Ovary (tissue), 10 donors: ENCODE data around the gene NLGN1. TPM values are rescaled to one million over a fixed set of nuclear protein-coding genes. Genes with fewer than 3 reads are reported as not detected.
"Not testable (repeated sequence)": the region's sequence is repeated elsewhere in the genome, so short reads cannot be mapped to it uniquely, and the experiment has no call there.

Source experiments
- DNase-seq, 5 donors: peaks; one replicate each; pipeline ENCODE4 v3.0.0-alpha.2; 2019 to 2020
- H3K27ac ChIP-seq, 2 donors: fragments of 200-600 bp; one replicate each; pipeline versions ENCODE4 v1.5.1 to v1.8.0; 2019 to 2022
- H3K27me3 ChIP-seq: fragments of 200-600 bp; one replicate; pipeline ENCODE4 v1.8.0; 2022
- H3K36me3 ChIP-seq: fragments of 200-600 bp; sonication (generic); one replicate; pipeline ENCODE4 v1.5.1; 2019
- H3K4me1 ChIP-seq: one replicate; pipeline ENCODE4 v1.8.1; 2013; ENCODE audit warnings: mild to moderate bottlenecking, moderate library complexity; ENCODE audit not compliant: insufficient read depth
- H3K4me3 ChIP-seq: fragments of 200-600 bp; sonication (generic); one replicate; pipeline ENCODE4 v1.5.1; 2017
- H3K9me3 ChIP-seq, 2 donors: fragments of 200-600 bp in 1 of 2; sonication (generic) in 1 of 2; one replicate each; pipeline versions ENCODE4 v1.5.1 to v1.8.1; 2013 to 2019; ENCODE audit warnings: mild to moderate bottlenecking in 1 of 2, moderate library complexity in 1 of 2
- EP300 ChIP-seq: sonication (generic); formaldehyde crosslinking; IDR thresholded peaks from one replicate; pipeline ENCODE4 v1.6.1; 2017; ENCODE audit warnings: antibody characterized with exemption
- POLR2A ChIP-seq: fragments of 450-650 bp; IDR thresholded peaks from one replicate; pipeline ENCODE4 v1.6.1; 2017; ENCODE audit warnings: antibody characterized with exemption, mild to moderate bottlenecking, moderate library complexity
- WGBS, 3 donors: extraction: QIAGEN DNeasy Blood & Tissue Kit in 1 of 3; methylation state at CpG; one replicate each; pipeline versions ENCODE4 v1.1.5 to v1.1.7; 2013 to 2017; 5-methylcytosine and 5-hydroxymethylcytosine counted together
- intact Hi-C, 4 donors: fragments of 100-400 bp; cut with DNase I; formaldehyde crosslinking; loops; one replicate each; pipeline versions ENCODE4 v1.11.0 to v1.15.1; 2022 to 2023
- long read RNA-seq, 3 donors: library from polyadenylated mRNA in 2 of 3; unstranded in 2 of 3; transcript quantifications; one replicate each; pipeline ENCODE4 v2.0.0 and lab custom pipeline, GENCODE V29; 2021 to 2026
- polyA plus RNA-seq, 2 donors: library from polyadenylated mRNA; stranded (reverse); fragments of 200-250 nt in 1 of 2; fragments of 350-450 nt in 1 of 2; fragmentation: Illumina TruSeq in 1 of 2; extraction: RNeasy Lipid Tissue Mini Kit (QIAGEN cat#74804) in 1 of 2; gene quantifications; one replicate each; pipeline ENCODE4 v1.2.3, GENCODE V29; 2013 to 2014
- total RNA-seq, 7 donors: library from RNA; depleted of rRNA in 2 of 7; stranded (reverse); fragments of >200 nt in 2 of 7; fragmentation: NEBNext Ultra II Directional in 3 of 7; extraction: Animal tissue kit (Norgen Biotek cat#: 25700) in 3 of 7; gene quantifications; one replicate each; pipeline versions ENCODE4 v1.1.0 to v1.2.4, GENCODE V29; 2016 to 2023
- TF ChIP-seq, protein P1 (sequence below), 3 donors: fragments of 450-650 bp in 2 of 3; fragments of 200-600 bp in 1 of 3; IDR thresholded peaks; one replicate each; pipeline versions ENCODE4 v1.5.1 to v1.8.0; 2016 to 2022; ENCODE audit warnings: antibody characterized with exemption in 3 of 3, mild to moderate bottlenecking in 1 of 3
- donor health status: DM: no; HTN: no; CAD: no; lungs with moderate emphysema.
- donor health status: DM: no; HTN: no; CAD: no.
- donor health status: Bipolar disorder and iron deficiency.
- donor health status: DM: yes; HTN: yes; CAD: no.
- donor health status: DM: no; HTN: no; CAD: no.
- donor health status: DM: yes; HTN: yes; CAD: no.

Gene NLGN1
- 1 to 10 TPM; 1.4 to 7.7 (median 6.2) TPM for total RNA-seq
- polyA plus RNA-seq = 1 to 10 TPM; 1.2 to 2.1 TPM
- long read RNA-seq, donor 1, partial matches to known transcripts = 0 of 1 reads
- long read RNA-seq, donor 1, other reads (novel, unspliced or antisense) = 1 of 1 reads
- long read RNA-seq, donor 2, partial matches to known transcripts = 0 of 3 reads
- long read RNA-seq, donor 2, other reads (novel, unspliced or antisense) = 0 of 3 reads
- long read RNA-seq, donor 3, partial matches to known transcripts = 0 of 1 reads
- long read RNA-seq, donor 3, other reads (novel, unspliced or antisense) = 1 of 1 reads

DNA sequence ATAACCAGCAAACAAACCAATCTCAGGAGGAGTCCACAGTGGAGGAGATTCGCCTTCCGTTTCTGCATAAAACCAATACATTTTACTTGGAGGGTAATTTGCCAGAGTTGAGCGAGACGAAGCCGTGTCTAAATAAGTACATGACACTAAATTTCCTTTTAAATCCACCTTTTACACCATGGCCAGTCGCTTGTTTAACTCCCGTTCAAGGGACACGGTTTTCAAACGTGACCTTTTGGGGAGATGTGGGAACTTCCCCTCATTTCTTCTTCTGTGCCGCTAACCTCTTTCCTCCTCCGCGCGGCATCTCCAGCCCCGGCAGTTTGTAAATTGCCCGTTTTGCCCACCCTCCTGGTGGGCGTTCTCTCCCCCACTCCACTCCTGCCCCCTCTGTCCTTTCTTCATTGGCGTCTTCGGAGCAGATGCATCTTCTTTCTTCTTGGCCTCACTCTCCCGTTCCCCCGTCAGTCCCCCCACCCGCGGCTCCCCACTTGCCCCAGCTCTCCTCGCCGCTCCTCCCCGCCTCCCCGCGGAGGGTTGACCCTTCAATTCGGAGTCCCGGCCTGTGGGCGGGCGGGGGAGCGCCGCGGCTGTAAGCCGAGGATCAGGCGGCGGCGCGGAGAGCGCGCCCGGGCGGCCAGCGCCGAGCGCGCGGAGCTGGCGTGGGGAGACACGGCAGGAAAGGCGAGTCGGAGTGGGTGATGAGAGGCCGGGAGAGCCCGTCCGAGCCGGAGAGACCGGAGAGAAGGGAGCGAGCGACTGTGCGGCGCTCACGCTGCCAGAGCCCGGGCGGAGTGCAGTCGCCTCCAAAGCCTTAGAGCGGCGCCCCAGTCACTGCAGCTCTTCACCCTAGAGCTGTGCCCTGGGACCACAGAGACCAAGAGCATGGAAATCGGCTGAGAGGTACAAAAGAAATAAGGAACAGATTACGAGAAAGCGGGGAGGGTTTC, at the start of gene NLGN1:
Gene NLGN1 (plus strand): TSS at position 584 of the 950 bp plus-strand sequence.
- no peaks in the 10 kb centered on the region for H3K36me3 ChIP-seq
- peak; percentile 58 to 79 (median 73) for DNase-seq
- H3K27me3 ChIP-seq = no peaks in the 10 kb centered on the region
- intact Hi-C loops = loop anchor here in 1 of 4 donors (10.0 kb wide), 1 partner anchor 1047 kb away; no protein-coding TSS in a partner anchor
- H3K27ac ChIP-seq = peak within 1 kb of the TSS; percentile 55 to 88
- no peaks in the 10 kb centered on the region for H3K4me1 ChIP-seq
- TF ChIP-seq, protein P1, sequence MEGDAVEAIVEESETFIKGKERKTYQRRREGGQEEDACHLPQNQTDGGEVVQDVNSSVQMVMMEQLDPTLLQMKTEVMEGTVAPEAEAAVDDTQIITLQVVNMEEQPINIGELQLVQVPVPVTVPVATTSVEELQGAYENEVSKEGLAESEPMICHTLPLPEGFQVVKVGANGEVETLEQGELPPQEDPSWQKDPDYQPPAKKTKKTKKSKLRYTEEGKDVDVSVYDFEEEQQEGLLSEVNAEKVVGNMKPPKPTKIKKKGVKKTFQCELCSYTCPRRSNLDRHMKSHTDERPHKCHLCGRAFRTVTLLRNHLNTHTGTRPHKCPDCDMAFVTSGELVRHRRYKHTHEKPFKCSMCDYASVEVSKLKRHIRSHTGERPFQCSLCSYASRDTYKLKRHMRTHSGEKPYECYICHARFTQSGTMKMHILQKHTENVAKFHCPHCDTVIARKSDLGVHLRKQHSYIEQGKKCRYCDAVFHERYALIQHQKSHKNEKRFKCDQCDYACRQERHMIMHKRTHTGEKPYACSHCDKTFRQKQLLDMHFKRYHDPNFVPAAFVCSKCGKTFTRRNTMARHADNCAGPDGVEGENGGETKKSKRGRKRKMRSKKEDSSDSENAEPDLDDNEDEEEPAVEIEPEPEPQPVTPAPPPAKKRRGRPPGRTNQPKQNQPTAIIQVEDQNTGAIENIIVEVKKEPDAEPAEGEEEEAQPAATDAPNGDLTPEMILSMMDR (IDR thresholded peaks at IDR 0.05) = no peak
- no peak for TF ChIP-seq EP300
- TF ChIP-seq POLR2A = peak; percentile 19
- WGBS, 3 donors = 0% methylated on average over 70 of the region's 70 CpGs
- H3K4me3 ChIP-seq = peak within 1 kb of the TSS; percentile 65
- no peaks in the 10 kb centered on the region for H3K9me3 ChIP-seq

DNA sequence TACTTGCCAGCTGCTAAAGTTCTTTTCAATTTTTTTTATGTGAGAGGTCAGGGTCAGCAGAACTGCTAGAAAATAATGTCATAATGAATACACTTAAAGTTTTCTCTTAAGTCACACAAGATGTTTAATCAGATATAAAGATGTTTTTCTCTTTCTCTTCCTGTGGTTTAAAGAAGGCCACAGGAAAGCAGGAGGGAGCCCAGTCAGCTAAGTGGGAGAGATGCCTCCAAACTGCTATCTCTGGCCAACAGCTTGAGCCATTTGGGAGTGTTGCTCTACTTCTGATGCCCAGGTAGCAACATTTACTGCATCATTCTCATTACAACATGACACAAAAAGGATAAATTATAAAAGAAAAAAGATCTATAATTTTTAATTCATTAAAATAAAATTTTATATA, 45.7 kb upstream of the NLGN1 start:
- Histone ChIP-seq H3K4me3 (no peak overlapping the region), H3K9me3 (no peaks in the 10 kb centered on the region), H3K27ac (no peak overlapping the region), H3K36me3 (no peaks in the 10 kb centered on the region), H3K4me1 (no peaks in the 10 kb centered on the region), H3K27me3 (no peaks in the 10 kb centered on the region)
- intact Hi-C loops = no loop called here
- no peak for DNase-seq
- TF ChIP-seq, protein P1 (IDR thresholded peaks at IDR 0.05) = no peak
- TF ChIP-seq EP300 (no peak), POLR2A (no peak)

DNA sequence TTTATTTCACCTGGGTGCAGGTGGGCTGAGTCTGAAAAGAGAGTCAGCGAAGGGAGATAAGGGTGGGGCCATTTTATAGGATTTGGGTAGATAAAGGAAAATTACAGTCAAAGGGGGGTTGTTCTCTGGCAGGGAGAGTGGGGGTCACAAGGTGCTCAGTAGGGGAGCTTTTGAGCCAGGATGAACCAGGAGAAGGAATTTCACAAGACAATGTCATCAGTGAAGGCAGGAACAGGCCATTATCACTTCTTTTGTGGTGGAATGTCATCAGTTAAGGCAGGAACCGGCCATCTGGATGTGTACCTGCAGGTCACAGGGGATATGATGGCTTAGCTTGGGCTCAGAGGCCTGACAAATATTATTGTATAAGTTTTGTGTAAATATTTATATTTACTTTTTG, 44.4 kb upstream of the NLGN1 start:
- H3K9me3 ChIP-seq, DNase-seq, intact Hi-C loops, H3K4me1 ChIP-seq, H3K4me3 ChIP-seq, H3K36me3 ChIP-seq, H3K27ac ChIP-seq, H3K27me3 ChIP-seq: not testable (repeated sequence)
- WGBS, 3 donors = 61 to 63% (median 62%) methylated on average over 2 of the region's 2 CpGs

DNA sequence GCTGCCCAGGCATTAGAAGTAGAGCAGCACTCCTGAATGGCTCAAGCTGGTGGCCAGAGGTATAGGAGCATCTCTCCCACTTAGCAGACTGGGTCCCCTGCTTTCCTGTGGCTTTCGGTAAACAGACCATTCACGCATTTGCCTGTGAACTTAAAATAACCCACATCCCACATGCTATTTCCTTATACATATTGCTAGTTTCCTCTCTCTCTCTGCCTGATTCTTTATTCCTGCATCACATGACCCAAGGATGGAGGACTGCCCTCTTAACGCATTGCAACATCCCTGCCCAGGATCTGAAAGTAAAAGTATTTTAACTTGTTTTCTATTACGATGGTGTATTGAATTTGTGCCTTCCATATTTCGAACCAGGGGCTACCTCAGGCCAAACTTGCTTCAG, 43.4 kb upstream of the NLGN1 start:
- 76 to 86% (median 83%) methylated on average over 5 of the region's 5 CpGs for WGBS, 3 donors
- TF ChIP-seq, protein P1 (IDR thresholded peaks at IDR 0.05) = no peak
- TF ChIP-seq POLR2A = no peak
- TF ChIP-seq EP300 = no peak
- H3K27me3 ChIP-seq = no peaks in the 10 kb centered on the region

More for the DNA sequence above, 43.4 kb upstream of the NLGN1 start:
- intact Hi-C loops = no loop called here
- no peak overlapping the region for H3K4me3 ChIP-seq
- H3K27ac ChIP-seq = no peak overlapping the region
- no peaks in the 10 kb centered on the region for H3K4me1 ChIP-seq
- H3K9me3 ChIP-seq = no peaks in the 10 kb centered on the region
- no peaks in the 10 kb centered on the region for H3K36me3 ChIP-seq
- DNase-seq = no peak
